ENCODE measurements around the gene NALCN.

- TF ChIP-seq KDM5A (IDR thresholded peaks at IDR 0.05; ENCODE audit: low read length) (no peak), POLR2AphosphoS5 (IDR thresholded peaks at IDR 0.05; ENCODE audit: low read depth, low read length) (no peak), ATF2 (IDR thresholded peaks at IDR 0.05; ENCODE audit: low read length) (no peak), SIRT6 (IDR thresholded peaks at IDR 0.05; ENCODE audit: low read length) (no peak), CTCF (IDR thresholded peaks at IDR 0.05; ENCODE audit: control extremely low read depth in 1 of 3, insufficient read depth in 1 of 3, low read depth in 1 of 3, low read length in 3 of 3) (no peak), NANOG (IDR thresholded peaks at IDR 0.05; ENCODE audit: insufficient read depth, low read depth, low read length, poor library complexity, severe bottlenecking) (no peak), MAX (IDR thresholded peaks at IDR 0.05) (no peak), JUND (IDR thresholded peaks at IDR 0.05; ENCODE audit: low read length) (no peak), TAF1 (IDR thresholded peaks at IDR 0.05; ENCODE audit: low read depth, low read length) (no peak), SRF (IDR thresholded peaks at IDR 0.05; ENCODE audit: low read depth, low read length) (no peak), POLR2A (IDR thresholded peaks at IDR 0.05; ENCODE audit: control extremely low read depth in 1 of 2, low read depth in 2 of 2, low read length in 2 of 2) (no peak), CHD2 (IDR thresholded peaks at IDR 0.05; ENCODE audit: low read length) (no peak), CHD1 (IDR thresholded peaks at IDR 0.05; ENCODE audit: low read depth, low read length) (no peak), CBX8 (IDR thresholded peaks at IDR 0.05; ENCODE audit: borderline replicate concordance, low read depth, low read length) (no peak)
Observed at GRCh38 chr13:101036546-101036945, 379.8 kb downstream of the NALCN start.

Measured in H1 (cell line).